ENCODE data around the gene MAGED4.
"Not testable (repeated sequence)": the region's sequence is repeated elsewhere in the genome, so short reads cannot be mapped to it uniquely, and the experiment has no call there.

Gene MAGED4

GRCh38 chrX:52184440-52185077 is at the start of gene MAGED4:
MAGED4 (plus strand) TSS chrX:52184888; CDS start chrX:52185923, 1,035 bp downstream.
- DNase-seq (ENCODE audit: low spot score) = not testable (repeated sequence)

- no peak for DNase-seq (ENCODE audit: low spot score)
These were observed 45.7 kb upstream of the MAGED4 start for GRCh38 chrX:52138830-52139544.

GRCh38 chrX:52139545-52139895 is 45.2 kb upstream of the MAGED4 start:
- DNase-seq (ENCODE audit: low spot score) = no peak

DNA sequence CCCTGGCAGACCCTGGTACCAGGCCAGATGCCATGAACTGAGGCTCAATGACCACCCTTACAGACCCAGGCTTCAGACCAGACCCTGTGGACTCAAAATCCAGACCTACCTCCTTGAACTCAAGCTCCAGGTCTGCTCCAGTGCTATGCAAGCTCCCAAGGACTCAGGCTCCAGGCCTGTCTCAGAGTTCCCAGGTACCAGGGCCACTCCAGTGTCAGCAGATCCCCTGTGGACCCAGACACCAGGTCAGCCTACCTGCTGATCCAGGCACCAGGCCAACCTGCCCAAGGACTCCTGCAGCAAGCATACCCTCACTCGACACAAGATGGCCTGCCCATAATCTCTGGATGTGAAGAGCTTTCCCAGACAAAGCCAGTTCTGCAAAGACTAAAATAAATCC is 44.7 kb upstream of the MAGED4 start:
- DNase-seq (ENCODE audit: low spot score) = no peak

- not testable (repeated sequence) for DNase-seq (ENCODE audit: low spot score)
These were observed 34.0 kb upstream of the MAGED4 start for GRCh38 chrX:52150667-52151066.

GRCh38 chrX:52160140-52160539 is 24.5 kb upstream of the MAGED4 start:
- DNase-seq (ENCODE audit: low spot score) = not testable (repeated sequence)

GRCh38 chrX:52166840-52167239 is 17.8 kb upstream of the MAGED4 start:
- DNase-seq (ENCODE audit: low spot score) = no peak

DNA sequence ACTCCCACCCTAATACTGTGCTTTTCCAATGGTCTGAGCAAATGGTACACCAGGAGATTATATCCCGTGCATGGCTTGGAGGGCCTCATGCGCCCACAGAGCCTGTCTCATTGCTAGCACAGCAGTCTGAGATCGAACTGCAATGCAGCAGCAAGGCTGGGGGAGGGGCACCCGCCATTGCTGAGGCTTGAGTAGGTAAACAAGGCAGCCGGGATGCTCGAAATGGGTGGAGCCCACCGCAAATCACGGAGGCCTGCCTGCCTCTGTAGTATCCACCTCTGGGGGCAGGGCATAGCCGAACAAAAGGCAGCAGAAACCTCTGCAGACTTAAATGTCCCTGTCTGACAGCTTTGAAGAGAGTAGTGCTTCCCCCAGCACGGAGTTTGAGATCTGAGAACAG is 13.6 kb upstream of the MAGED4 start:
- DNase-seq (ENCODE audit: low spot score) = not testable (repeated sequence)

DNA sequence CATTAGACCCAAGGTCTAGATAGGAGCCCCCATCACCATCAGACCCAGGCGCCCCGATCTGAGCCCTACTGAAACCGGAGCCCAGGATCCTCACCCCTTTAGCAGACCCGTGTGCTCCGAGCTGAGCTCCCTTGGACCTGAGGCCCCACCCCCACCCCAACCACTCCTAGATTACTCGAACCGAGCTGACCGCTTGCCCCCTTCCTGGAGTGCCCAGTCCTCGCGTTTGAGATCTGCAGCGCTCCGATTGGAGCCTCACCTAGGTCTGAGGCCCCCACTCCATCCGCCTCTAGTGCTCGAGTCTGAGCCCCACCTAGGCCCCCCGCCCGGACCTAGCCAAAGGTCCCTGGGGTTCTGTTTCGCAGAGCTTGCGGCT is 378 bp downstream of the MAGED4 start:
- DNase-seq (ENCODE audit: low spot score) = not testable (repeated sequence)

GRCh38 chrX:52211405-52211804 is 26.7 kb downstream of the MAGED4 start:
- DNase-seq (ENCODE audit: low spot score) = not testable (repeated sequence)

DNA sequence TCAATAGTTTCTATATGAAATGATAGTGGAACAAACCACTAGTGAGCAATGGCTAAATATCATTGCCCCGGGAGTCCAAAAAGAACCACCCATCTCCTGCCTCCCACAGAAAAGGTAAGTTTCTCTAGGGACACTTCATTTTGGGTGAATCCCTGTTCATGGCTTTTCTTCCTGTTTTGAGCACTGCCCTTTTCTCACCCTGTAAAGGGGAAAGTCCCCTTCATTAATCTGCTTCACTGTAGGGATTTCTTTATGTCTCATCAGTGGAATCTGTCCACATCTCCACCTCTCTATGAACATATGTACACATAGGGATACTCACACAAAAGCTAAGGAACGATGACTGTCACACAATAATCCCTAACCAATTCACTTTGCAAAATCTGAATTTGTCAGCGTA is 28.6 kb downstream of the MAGED4 start:
- DNase-seq (ENCODE audit: low spot score) = no peak

DNA sequence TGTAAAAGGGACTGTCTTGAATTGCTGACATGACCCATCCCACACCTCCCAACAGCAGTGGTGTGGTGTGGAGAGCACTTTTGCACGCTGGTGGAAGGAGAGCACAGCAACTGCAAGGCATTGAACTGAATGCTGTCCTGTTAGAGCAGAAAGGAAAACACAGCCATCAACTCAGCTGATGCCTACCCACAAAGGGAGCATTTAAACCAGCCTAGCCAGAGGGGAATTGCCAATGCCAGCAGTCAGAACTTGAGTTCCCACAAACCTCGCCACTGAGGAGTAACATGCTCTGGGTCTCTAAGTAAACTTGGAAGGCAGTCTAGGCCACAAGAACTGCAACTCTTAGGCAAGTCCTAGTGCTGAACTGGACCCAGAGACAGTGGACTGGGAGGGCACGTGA is 31.9 kb downstream of the MAGED4 start:
- DNase-seq (ENCODE audit: low spot score) = no peak

- no peak for DNase-seq (ENCODE audit: low spot score)
These were observed 32.9 kb downstream of the MAGED4 start for GRCh38 chrX:52217494-52218160.

GRCh38 chrX:52220936-52221335 is 36.2 kb downstream of the MAGED4 start:
- no peak for DNase-seq (ENCODE audit: low spot score)

All from putamen (tissue), 1 donor.